ENCODE measurements around the gene GMFB.

Gene GMFB

DNA sequence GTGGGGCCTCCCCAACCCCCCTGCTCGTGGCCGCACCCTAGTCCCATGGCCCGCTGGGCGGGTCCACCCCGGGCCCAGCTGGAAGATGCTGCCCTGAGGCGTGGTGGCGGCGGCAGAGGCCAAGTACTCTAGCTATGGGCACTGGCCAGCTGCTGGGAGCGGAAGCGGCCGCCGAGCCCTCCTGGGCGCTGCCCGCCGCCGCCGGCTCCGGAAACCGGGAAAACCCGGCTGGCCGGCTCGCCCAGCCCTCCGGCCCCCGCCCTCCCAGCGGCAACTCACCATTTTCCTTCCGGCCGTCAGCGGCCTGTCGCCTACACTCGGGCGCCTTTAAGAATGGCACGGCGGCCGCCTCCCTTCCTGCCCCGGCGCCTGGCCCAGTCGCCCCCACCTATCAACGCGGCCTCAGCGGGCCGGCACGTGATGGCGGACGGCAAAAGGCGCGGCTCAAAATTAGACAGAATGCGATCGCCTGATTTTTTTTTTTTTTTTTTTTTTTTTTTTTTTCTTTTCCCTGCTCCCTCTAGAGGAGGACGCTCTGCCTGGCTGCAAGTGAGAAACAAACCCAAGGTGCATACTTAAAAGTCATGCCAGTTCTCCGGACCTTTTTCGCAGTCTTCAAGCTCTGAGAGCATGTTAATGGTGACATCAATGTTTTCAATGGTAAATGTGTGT, at the start of gene GMFB:
GMFB (minus strand) TSS at position 335 of the 672 bp plus-strand sequence; CDS start at position 282, 53 bp downstream.
- H3K9me3 ChIP-seq (ENCODE audit: insufficient read depth, low read depth, low read length): no peaks in the 10 kb centered on the region
- peak within 1 kb of the TSS; percentile 94 for H3K27ac ChIP-seq (ENCODE audit: low read length)
- H3K36me3 ChIP-seq (ENCODE audit: insufficient read depth, low read depth, low read length): peaks cover under 1% of the 10 kb centered on the region; the same call in 1 of the 2 replicates
- peaks cover 8% of the 10 kb centered on the region for H3K4me1 ChIP-seq (ENCODE audit: insufficient read depth, low read length)
- H3K4me3 ChIP-seq (ENCODE audit: low read length): peak within 1 kb of the TSS; percentile 85
- H3K9ac ChIP-seq (ENCODE audit: low read depth, low read length): peak within 1 kb of the TSS; percentile 95
- no peaks in the 10 kb centered on the region for H3K27me3 ChIP-seq (ENCODE audit: insufficient read depth, low read length)

GRCh38 chr14:54538055-54538454, 49.3 kb upstream of the GMFB start:
- Histone ChIP-seq H3K27ac (ENCODE audit: low read length) (no peak overlapping the region), H3K27me3 (ENCODE audit: insufficient read depth, low read length) (no peaks in the 10 kb centered on the region), H3K4me3 (ENCODE audit: low read length) (no peak overlapping the region), H3K4me1 (ENCODE audit: insufficient read depth, low read length) (peaks cover 5% of the 10 kb centered on the region; the same call in 1 of the 2 replicates), H3K9me3 (ENCODE audit: insufficient read depth, low read depth, low read length) (no peaks in the 10 kb centered on the region), H3K9ac (ENCODE audit: low read depth, low read length) (no peak overlapping the region), H3K36me3 (ENCODE audit: insufficient read depth, low read depth, low read length) (peaks cover 10% of the 10 kb centered on the region)

DNA sequence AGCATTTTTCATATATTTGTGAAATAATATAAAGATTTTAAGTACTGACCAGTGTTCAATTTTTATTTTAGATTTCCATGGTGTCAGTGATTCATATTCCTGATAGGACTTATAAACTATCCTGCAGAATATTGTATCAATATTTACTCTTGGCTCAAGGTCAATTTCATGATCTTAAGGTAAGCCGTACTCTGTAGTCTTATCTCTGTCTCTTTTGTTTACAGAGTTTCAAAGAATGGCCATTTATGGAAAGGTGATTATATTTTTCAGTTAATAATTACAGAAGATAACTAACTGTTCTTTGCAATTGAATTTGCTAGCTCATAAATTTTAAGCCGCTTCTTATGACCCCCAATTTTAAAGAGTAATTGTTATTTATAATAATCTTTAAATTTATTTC, 48.9 kb upstream of the GMFB start:
- peaks cover 5% of the 10 kb centered on the region; the same call in 1 of the 2 replicates for H3K4me1 ChIP-seq (ENCODE audit: insufficient read depth, low read length)
- peaks cover 10% of the 10 kb centered on the region for H3K36me3 ChIP-seq (ENCODE audit: insufficient read depth, low read depth, low read length)
- no peak overlapping the region for H3K9ac ChIP-seq (ENCODE audit: low read depth, low read length)
- no peak overlapping the region for H3K27ac ChIP-seq (ENCODE audit: low read length)
- H3K27me3 ChIP-seq (ENCODE audit: insufficient read depth, low read length): no peaks in the 10 kb centered on the region
- H3K4me3 ChIP-seq (ENCODE audit: low read length): no peak overlapping the region
- H3K9me3 ChIP-seq (ENCODE audit: insufficient read depth, low read depth, low read length): no peaks in the 10 kb centered on the region

DNA sequence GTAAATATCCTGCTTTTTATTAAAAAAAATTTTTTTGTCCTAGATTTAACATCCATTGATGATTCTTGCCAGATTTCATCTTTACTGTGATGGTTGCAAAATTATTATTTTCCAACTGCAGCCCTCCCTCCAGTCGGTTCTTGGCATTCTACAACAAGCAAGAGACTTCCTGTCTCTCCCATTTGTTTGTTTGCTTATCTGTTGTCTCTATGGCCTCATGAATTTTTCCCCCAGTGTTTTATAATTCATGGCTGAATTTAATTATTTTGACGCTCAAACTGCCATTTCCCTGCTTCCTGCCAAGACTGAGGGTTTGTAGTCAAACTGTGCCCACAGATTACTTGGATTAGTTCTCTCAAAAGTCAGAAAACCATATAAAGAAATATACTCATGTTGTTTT, 46.9 kb upstream of the GMFB start:
- H3K9me3 ChIP-seq (ENCODE audit: insufficient read depth, low read depth, low read length): no peaks in the 10 kb centered on the region
- no peaks in the 10 kb centered on the region for H3K27me3 ChIP-seq (ENCODE audit: insufficient read depth, low read length)
- peaks cover 5% of the 10 kb centered on the region; the same call in 1 of the 2 replicates for H3K4me1 ChIP-seq (ENCODE audit: insufficient read depth, low read length)
- no peak overlapping the region for H3K4me3 ChIP-seq (ENCODE audit: low read length)
- H3K9ac ChIP-seq (ENCODE audit: low read depth, low read length): no peak overlapping the region
- H3K27ac ChIP-seq (ENCODE audit: low read length): no peak overlapping the region
- peaks cover 15% of the 10 kb centered on the region for H3K36me3 ChIP-seq (ENCODE audit: insufficient read depth, low read depth, low read length)

DNA sequence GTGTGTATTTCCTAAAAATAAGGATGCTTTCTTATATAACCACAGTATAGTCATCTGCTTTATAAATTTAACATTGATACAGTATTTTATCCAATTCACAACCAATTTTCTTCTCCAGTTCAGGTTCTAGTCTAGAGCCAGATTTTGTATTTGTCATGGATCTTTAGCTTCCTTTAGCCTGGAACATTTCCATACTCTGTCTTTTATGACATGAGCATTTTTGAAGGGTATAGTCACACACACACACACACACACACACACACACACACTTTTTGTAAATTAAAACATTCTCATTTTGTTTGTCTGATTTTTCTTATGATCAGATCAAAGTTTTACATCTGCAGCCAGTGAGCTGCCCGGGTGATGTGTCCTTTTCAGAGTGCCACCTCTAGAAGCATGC, 46.3 kb upstream of the GMFB start:
- Histone ChIP-seq H3K9me3 (ENCODE audit: insufficient read depth, low read depth, low read length) (no peaks in the 10 kb centered on the region), H3K9ac (ENCODE audit: low read depth, low read length) (no peak overlapping the region), H3K27ac (ENCODE audit: low read length) (no peak overlapping the region), H3K4me3 (ENCODE audit: low read length) (no peak overlapping the region), H3K27me3 (ENCODE audit: insufficient read depth, low read length) (no peaks in the 10 kb centered on the region), H3K36me3 (ENCODE audit: insufficient read depth, low read depth, low read length) (peaks cover 16% of the 10 kb centered on the region), H3K4me1 (ENCODE audit: insufficient read depth, low read length) (peaks cover 5% of the 10 kb centered on the region; the same call in 1 of the 2 replicates)

GRCh38 chr14:54533100-54533499, 44.3 kb upstream of the GMFB start:
- no peak overlapping the region for H3K9ac ChIP-seq (ENCODE audit: low read depth, low read length)
- no peak overlapping the region for H3K27ac ChIP-seq (ENCODE audit: low read length)
- H3K9me3 ChIP-seq (ENCODE audit: insufficient read depth, low read depth, low read length): no peaks in the 10 kb centered on the region
- H3K36me3 ChIP-seq (ENCODE audit: insufficient read depth, low read depth, low read length): peaks cover 12% of the 10 kb centered on the region
- H3K27me3 ChIP-seq (ENCODE audit: insufficient read depth, low read length): no peaks in the 10 kb centered on the region
- peaks cover 5% of the 10 kb centered on the region; the same call in 1 of the 2 replicates for H3K4me1 ChIP-seq (ENCODE audit: insufficient read depth, low read length)
- H3K4me3 ChIP-seq (ENCODE audit: low read length): no peak overlapping the region

GRCh38 chr14:54532111-54533012, 43.6 kb upstream of the GMFB start:
- Histone ChIP-seq H3K9ac (ENCODE audit: low read depth, low read length) (no peak overlapping the region), H3K36me3 (ENCODE audit: insufficient read depth, low read depth, low read length) (peaks cover 13% of the 10 kb centered on the region), H3K4me3 (ENCODE audit: low read length) (no peak overlapping the region), H3K4me1 (ENCODE audit: insufficient read depth, low read length) (peaks cover 5% of the 10 kb centered on the region; the same call in 1 of the 2 replicates), H3K27me3 (ENCODE audit: insufficient read depth, low read length) (no peaks in the 10 kb centered on the region), H3K27ac (ENCODE audit: low read length) (no peak overlapping the region), H3K9me3 (ENCODE audit: insufficient read depth, low read depth, low read length) (no peaks in the 10 kb centered on the region)

DNA sequence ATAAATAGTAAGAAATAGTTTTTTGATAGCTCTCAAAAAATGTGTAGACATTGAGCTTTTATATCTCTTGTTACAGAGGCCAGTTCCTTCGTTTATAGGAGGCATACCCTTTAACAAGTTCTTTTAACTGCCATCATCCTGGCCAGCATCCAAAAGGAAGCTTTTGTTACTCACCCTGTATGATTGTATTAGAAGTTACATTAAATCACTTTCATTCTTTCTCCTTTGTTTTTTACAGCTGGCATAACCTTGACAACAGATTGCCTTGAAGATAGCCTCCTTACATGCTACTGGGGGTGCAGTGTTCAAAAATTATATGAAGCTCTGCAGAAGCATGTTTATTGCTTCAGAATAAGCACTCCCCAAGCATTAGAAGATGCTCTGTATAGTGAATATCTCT, 41.0 kb upstream of the GMFB start:
- Histone ChIP-seq H3K36me3 (ENCODE audit: insufficient read depth, low read depth, low read length) (peaks cover 20% of the 10 kb centered on the region), H3K27me3 (ENCODE audit: insufficient read depth, low read length) (no peaks in the 10 kb centered on the region), H3K9ac (ENCODE audit: low read depth, low read length) (no peak overlapping the region), H3K27ac (ENCODE audit: low read length) (no peak overlapping the region), H3K4me1 (ENCODE audit: insufficient read depth, low read length) (no peaks in the 10 kb centered on the region), H3K9me3 (ENCODE audit: insufficient read depth, low read depth, low read length) (no peaks in the 10 kb centered on the region), H3K4me3 (ENCODE audit: low read length) (no peak overlapping the region)

GRCh38 chr14:54528973-54529372, 40.2 kb upstream of the GMFB start:
- Histone ChIP-seq H3K4me3 (ENCODE audit: low read length) (no peak overlapping the region), H3K27me3 (ENCODE audit: insufficient read depth, low read length) (no peaks in the 10 kb centered on the region), H3K4me1 (ENCODE audit: insufficient read depth, low read length) (no peaks in the 10 kb centered on the region), H3K9me3 (ENCODE audit: insufficient read depth, low read depth, low read length) (no peaks in the 10 kb centered on the region), H3K9ac (ENCODE audit: low read depth, low read length) (no peak overlapping the region), H3K27ac (ENCODE audit: low read length) (no peak overlapping the region), H3K36me3 (ENCODE audit: insufficient read depth, low read depth, low read length) (peaks cover 29% of the 10 kb centered on the region)

- Histone ChIP-seq H3K27ac (ENCODE audit: low read length) (no peak overlapping the region), H3K9me3 (ENCODE audit: insufficient read depth, low read depth, low read length) (no peaks in the 10 kb centered on the region), H3K4me3 (ENCODE audit: low read length) (no peak overlapping the region), H3K4me1 (ENCODE audit: insufficient read depth, low read length) (no peaks in the 10 kb centered on the region), H3K36me3 (ENCODE audit: insufficient read depth, low read depth, low read length) (peaks cover 35% of the 10 kb centered on the region), H3K27me3 (ENCODE audit: insufficient read depth, low read length) (no peaks in the 10 kb centered on the region), H3K9ac (ENCODE audit: low read depth, low read length) (no peak overlapping the region)
Observed at GRCh38 chr14:54524410-54524809, 35.6 kb upstream of the GMFB start.

DNA sequence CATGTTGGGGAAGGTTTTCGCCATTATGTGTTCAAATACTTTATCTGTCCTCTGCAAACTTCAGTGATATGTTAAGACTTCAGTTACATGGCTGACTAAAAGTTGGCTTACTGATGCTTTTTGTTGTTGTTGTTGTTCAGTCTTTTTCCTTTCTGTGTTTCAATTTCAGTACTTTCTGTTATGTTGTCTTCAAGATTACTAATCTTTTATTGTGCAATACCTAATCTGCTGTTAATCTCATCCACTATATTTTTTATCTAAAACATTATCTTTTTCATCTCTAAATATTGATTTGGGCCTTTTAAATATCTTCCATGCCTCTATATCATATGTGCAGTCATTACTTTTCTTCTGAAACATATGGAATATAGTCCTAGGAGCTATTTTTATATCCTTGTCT, 27.9 kb upstream of the GMFB start:
- Histone ChIP-seq H3K9me3 (ENCODE audit: insufficient read depth, low read depth, low read length) (peaks cover 6% of the 10 kb centered on the region), H3K27ac (ENCODE audit: low read length) (no peak overlapping the region), H3K27me3 (ENCODE audit: insufficient read depth, low read length) (no peaks in the 10 kb centered on the region), H3K4me3 (ENCODE audit: low read length) (no peak overlapping the region), H3K4me1 (ENCODE audit: insufficient read depth, low read length) (no peaks in the 10 kb centered on the region), H3K9ac (ENCODE audit: low read depth, low read length) (no peak overlapping the region), H3K36me3 (ENCODE audit: insufficient read depth, low read depth, low read length) (peaks cover 7% of the 10 kb centered on the region; the same call in 1 of the 2 replicates)

All from iPS-20b (cell line).